Measurements from ENCODE around the gene MTIF3. TPM values are rescaled to one million over a fixed set of nuclear protein-coding genes. Genes with fewer than 3 reads are reported as not detected.

MTIF3 gene
- total RNA-seq, 2 donors from 2014 or later = 113 to 252 TPM

DNA sequence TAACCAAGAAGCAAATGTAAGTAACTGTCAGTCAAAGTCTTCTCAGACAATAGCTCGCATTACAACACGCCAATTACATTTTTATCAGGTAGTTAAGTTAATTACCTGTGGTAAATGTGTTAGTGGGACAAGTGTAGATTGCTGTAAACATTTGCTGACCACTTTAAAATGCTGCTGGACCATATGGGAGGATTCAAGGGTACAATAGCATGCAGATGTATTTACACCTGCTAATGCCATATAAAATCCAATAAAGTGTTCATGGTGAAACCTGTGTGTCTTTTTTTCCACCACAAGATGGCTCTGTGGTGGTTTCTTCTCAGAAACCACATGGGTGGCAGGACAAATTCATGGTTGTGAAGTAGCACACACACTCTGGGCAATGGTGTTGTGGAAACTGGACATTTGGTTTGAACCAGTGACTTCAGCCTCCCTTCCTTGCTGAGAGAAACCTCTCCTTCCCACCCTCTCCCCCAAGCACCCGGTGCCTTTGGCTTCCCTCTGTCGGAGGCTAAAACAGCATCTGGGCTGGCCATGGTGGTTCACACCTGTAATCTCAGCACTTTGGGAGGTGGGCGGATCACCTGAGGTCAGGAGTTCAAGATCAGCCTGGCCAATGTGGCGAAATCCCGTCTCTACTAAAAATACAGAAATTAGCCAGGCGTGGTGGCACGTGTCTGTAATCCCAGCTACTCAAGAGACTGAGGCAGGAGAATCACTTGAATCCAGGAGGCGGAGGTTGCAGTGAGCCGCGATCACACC lies 44.0 kb downstream of the MTIF3 start:
- DNase-seq (ENCODE audit: low spot score) = no peak
- Histone ChIP-seq H3K4me3 (no peak overlapping the region), H3K36me3 (no peaks in the 10 kb centered on the region), H3K9me3 (no peaks in the 10 kb centered on the region), H3K4me1 (peaks cover 0 to 13% of the 10 kb centered on the region in 2 donors), H3K27me3 (no peaks in the 10 kb centered on the region), H3K27ac (no peak overlapping the region)
- TF ChIP-seq, protein P1, sequence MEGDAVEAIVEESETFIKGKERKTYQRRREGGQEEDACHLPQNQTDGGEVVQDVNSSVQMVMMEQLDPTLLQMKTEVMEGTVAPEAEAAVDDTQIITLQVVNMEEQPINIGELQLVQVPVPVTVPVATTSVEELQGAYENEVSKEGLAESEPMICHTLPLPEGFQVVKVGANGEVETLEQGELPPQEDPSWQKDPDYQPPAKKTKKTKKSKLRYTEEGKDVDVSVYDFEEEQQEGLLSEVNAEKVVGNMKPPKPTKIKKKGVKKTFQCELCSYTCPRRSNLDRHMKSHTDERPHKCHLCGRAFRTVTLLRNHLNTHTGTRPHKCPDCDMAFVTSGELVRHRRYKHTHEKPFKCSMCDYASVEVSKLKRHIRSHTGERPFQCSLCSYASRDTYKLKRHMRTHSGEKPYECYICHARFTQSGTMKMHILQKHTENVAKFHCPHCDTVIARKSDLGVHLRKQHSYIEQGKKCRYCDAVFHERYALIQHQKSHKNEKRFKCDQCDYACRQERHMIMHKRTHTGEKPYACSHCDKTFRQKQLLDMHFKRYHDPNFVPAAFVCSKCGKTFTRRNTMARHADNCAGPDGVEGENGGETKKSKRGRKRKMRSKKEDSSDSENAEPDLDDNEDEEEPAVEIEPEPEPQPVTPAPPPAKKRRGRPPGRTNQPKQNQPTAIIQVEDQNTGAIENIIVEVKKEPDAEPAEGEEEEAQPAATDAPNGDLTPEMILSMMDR (IDR thresholded peaks at IDR 0.05) = peak in 1 of 2 donors; percentile 60

DNA sequence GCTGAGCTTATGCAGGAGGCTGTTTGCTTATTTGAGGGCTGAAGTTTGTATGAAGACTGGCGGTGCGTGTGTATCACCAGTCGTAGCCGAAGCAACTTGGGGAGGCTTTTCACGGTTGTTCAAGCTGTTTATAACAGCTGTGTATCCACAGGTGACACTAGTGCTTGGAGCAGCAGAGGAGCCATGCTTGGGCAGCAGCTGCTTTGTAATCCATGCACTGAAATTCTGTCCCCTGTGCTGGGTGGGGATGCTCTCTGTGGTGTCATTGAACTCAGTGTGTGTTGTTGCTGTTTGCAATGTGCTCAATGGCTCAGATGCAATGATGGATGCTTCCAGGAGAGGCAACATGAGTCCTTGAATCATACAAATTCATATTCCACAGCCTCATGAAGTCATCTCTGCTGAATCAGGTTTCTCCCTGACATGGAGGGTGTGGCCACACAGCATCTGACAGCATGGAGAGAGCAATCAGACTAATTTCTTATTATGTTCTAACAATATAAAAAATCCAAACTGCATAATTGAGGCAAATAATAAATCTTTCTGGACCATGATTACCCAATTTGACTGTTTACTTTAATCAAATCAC lies 44.7 kb downstream of the MTIF3 start:
- Histone ChIP-seq H3K4me1 (peaks cover 0 to 13% of the 10 kb centered on the region in 2 donors), H3K9me3 (no peaks in the 10 kb centered on the region), H3K4me3 (no peak overlapping the region), H3K27ac (no peak overlapping the region), H3K27me3 (no peaks in the 10 kb centered on the region), H3K36me3 (no peaks in the 10 kb centered on the region)
- TF ChIP-seq, protein P1 (IDR thresholded peaks at IDR 0.05) = no peak
- no peak for DNase-seq (ENCODE audit: low spot score)

DNA sequence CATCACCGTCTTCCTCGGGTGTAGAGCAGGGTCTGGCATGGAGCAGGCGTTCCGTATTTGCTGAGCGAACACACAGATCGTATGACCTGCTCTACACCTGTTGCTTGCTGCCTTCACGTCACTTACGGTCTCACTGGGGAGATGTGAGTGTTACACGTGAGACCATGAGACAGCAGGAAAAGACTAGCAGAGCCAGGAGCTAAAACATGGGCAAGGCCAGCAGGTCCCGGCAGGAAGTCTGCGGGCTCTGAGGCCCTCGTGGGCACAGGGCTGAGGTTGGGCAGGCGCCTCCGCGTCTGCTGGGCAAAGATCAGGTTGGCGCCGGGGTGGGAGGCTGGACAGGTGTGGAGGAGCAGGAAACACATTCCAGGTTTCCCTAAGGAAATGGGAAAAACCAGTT lies 45.7 kb downstream of the MTIF3 start:
- no peaks in the 10 kb centered on the region for H3K9me3 ChIP-seq
- H3K36me3 ChIP-seq = no peaks in the 10 kb centered on the region
- TF ChIP-seq, protein P1 (IDR thresholded peaks at IDR 0.05) = no peak
- no peak for DNase-seq (ENCODE audit: low spot score)
- no peak overlapping the region for H3K4me3 ChIP-seq
- no peak overlapping the region for H3K27ac ChIP-seq
- H3K4me1 ChIP-seq = peaks cover 0 to 13% of the 10 kb centered on the region in 2 donors
- H3K27me3 ChIP-seq = no peaks in the 10 kb centered on the region

DNA sequence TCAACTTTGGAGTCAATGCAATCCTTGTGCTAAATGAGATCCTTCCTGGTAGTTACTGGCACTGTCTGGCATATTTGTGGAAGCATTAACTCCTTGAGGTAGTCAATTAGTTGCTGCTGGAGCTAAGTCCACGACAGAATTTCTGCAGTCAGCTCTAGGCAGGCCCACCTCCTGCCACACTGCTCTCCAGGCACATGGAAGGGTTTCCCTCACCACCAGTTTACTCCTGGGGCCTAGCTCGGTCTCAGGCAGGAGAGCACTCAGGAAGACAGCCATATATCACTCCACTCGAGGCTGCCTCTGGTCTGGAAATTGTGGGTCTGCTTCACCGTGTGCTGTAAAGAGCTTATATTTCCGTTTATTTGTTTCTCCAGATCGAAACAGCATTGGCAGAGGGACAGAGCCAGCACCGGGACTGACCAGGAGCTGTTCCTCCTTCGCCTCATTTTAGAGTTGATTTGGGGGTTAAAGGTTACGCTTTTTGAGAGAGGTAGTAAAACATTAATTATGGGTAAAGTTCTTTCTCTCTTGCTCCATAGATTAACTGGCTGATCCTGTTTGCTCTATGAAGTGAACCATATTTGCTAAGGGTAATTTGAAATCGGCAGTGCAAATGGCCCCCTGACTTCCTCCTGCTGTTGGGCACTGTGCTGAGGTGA lies 46.5 kb downstream of the MTIF3 start:
- Histone ChIP-seq H3K9me3 (no peaks in the 10 kb centered on the region), H3K27me3 (no peaks in the 10 kb centered on the region), H3K4me3 (no peak overlapping the region), H3K4me1 (peaks cover 0 to 13% of the 10 kb centered on the region in 2 donors), H3K27ac (peak overlapping the region in 1 of 2 donors; percentile 51), H3K36me3 (no peaks in the 10 kb centered on the region)
- no peak for DNase-seq (ENCODE audit: low spot score)
- TF ChIP-seq, protein P1 (IDR thresholded peaks at IDR 0.05) = no peak

DNA sequence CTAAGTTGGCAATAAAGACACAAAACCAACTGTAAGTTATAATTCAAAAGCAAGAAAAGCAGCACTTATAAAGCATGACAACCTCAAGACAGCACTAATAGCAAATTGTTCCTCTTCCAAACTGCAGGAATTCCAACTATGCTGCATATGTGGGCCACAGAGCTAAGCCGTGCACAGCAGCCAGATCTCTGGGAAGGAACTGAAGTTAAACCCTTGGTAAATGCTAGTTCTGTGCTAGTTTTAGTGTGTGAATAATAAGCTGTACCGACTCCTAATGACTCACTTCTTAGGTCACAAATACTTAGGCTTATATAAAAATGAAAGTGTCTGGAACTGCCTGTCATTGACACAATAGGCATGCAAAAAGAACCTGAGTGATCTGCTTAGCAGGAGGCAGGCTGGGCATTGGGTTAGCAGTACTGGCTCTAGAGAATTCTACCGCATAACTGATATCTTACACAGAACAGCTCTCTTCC lies 47.1 kb downstream of the MTIF3 start:
- H3K9me3 ChIP-seq = no peaks in the 10 kb centered on the region
- DNase-seq (ENCODE audit: low spot score) = no peak
- TF ChIP-seq, protein P1 (IDR thresholded peaks at IDR 0.05) = no peak
- no peaks in the 10 kb centered on the region for H3K27me3 ChIP-seq
- peaks cover 0 to 13% of the 10 kb centered on the region in 2 donors for H3K4me1 ChIP-seq
- H3K4me3 ChIP-seq = no peak overlapping the region
- H3K27ac ChIP-seq = peak overlapping the region in 1 of 2 donors; percentile 51
- H3K36me3 ChIP-seq = no peaks in the 10 kb centered on the region
